Measurements from ENCODE around the gene SLC26A11.

Gene SLC26A11

DNA sequence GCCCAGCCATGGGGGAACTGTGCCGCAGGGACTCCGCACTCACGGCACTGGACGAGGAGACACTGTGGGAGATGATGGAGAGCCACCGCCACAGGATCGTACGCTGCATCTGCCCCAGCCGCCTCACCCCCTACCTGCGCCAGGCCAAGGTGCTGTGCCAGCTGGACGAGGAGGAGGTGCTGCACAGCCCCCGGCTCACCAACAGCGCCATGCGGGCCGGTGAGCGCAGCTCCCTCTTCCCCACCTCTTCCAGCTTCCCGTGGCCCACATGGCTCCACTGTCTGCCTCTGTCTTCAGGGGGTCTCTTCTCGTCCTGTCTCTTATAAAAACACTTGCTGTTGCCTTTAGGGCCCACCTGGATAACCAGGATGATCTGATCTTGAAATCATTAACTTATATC is 38.8 kb upstream of the SLC26A11 start:
- Histone ChIP-seq H3K27me3 (ENCODE audit: insufficient read depth, insufficient read length) (no peaks in the 10 kb centered on the region), H3K4me3 (ENCODE audit: insufficient read length, low read depth) (no peak overlapping the region), H3K9ac (ENCODE audit: insufficient read length, low read depth) (no peak overlapping the region), H3K9me3 (ENCODE audit: insufficient read depth, low read length) (no peaks in the 10 kb centered on the region), H3K36me3 (ENCODE audit: insufficient read depth, insufficient read length, low read length) (no peaks in the 10 kb centered on the region), H3K4me1 (ENCODE audit: insufficient read depth, insufficient read length) (peaks cover 15% of the 10 kb centered on the region)
- TF ChIP-seq SUZ12 (IDR thresholded peaks at IDR 0.05; ENCODE audit: extremely low read depth, insufficient read depth, insufficient read length) (no peak), ZNF274 (IDR thresholded peaks at IDR 0.05; ENCODE audit: low read depth, low read length) (no peak), YY1 (IDR thresholded peaks at IDR 0.05; ENCODE audit: insufficient read depth, insufficient read length) (no peak)
- no peak for DNase-seq (ENCODE audit: low read depth, low spot score)

DNA sequence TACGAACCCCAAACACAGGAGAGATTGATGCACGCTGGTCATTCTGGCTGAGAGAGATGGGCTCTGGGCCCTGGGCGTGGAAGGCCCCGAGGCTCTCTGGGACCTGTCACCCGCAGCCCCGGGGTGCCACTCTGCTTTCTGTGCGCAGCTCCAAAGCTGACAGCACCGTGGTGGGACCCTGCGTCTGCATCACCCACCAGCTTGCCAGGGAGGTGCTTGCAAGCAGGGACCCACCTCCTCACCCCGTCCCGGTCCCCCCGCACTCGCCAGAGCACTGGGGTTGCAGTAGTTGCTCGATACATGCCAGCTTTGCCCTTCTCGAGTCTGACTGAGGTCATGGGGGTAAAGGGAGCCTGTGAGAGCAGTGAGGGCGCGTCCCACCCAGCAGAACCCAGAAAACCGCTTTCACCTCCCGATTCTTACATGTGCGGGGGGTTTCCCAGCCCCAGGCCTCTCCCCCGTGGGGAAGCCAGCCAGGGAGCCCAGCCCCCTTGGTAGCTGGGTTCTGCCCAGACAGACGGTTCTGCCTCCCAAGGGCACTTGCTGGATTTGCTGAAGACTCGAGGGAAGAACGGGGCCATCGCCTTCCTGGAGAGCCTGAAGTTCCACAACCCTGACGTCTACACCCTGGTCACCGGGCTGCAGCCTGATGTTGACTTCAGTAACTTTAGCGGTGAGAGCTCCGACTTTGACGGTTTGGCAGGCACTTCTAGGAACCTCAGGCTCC is 37.9 kb upstream of the SLC26A11 start:
- Histone ChIP-seq H3K36me3 (ENCODE audit: insufficient read depth, insufficient read length, low read length) (no peaks in the 10 kb centered on the region), H3K4me3 (ENCODE audit: insufficient read length, low read depth) (no peak overlapping the region), H3K27me3 (ENCODE audit: insufficient read depth, insufficient read length) (no peaks in the 10 kb centered on the region), H3K9ac (ENCODE audit: insufficient read length, low read depth) (peak overlapping the region; percentile 23), H3K9me3 (ENCODE audit: insufficient read depth, low read length) (no peaks in the 10 kb centered on the region), H3K4me1 (ENCODE audit: insufficient read depth, insufficient read length) (peaks cover 18% of the 10 kb centered on the region)
- TF ChIP-seq ZNF274 (IDR thresholded peaks at IDR 0.05; ENCODE audit: low read depth, low read length): no peak
- no peak for TF ChIP-seq SUZ12 (IDR thresholded peaks at IDR 0.05; ENCODE audit: extremely low read depth, insufficient read depth, insufficient read length)
- TF ChIP-seq YY1 (IDR thresholded peaks at IDR 0.05; ENCODE audit: insufficient read depth, insufficient read length): no peak
- DNase-seq (ENCODE audit: low read depth, low spot score): no peak

DNA sequence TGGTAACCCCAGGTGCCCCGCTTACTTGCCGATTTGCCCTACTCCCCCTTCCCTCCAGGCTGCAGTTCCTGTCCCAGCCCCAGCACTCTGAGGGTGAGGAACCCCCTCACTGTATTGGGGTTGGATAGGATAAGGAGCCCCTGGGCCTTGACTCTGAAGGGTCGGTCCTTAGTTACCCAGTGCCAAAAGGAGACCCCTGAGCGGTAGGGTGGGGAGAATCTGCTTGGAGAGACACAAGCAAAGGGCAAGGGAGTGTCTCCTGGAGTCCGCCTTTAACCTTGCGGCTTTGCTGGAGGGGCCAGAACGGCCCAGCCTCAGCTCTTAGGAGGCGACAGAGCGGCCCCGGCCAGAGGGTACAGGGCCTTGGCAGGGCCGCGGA is 37.4 kb upstream of the SLC26A11 start:
- no peak for DNase-seq (ENCODE audit: low read depth, low spot score)

DNA sequence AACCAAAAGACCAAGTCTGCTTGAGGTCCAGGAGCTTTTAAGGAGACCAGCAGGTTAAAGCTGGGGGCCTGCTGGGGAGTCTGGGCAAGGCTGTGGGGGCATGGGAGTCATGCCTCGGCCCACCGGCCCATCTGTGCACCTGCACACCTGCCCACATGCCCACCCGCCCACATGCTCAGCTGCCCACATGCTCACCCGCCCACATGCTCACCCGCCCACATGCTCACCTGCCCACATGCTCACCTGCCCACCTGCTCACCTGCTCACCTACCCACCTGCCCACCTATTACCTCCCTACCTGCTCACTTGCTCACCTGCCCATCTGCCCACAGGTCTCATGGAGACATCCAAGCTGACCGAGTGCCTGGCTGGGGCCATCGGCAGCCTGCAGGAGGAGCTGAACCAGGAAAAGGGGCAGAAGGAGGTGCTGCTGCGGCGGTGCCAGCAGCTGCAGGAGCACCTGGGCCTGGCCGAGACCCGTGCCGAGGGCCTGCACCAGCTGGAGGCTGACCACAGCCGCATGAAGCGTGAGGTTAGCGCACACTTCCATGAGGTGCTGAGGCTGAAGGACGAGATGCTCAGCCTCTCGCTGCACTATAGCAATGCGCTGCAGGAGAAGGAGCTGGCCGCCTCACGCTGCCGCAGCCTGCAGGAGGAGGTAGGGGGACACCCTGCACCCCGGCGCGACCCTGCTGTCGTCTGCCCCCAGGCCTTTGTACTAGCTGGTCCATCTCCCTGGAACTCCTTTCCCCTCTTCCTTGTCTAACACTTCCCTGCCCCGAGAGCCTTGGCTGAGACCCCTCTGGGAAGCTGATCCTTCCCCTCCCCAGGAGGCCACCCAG is 36.4 kb upstream of the SLC26A11 start:
- Histone ChIP-seq H3K27me3 (ENCODE audit: insufficient read depth, insufficient read length) (no peaks in the 10 kb centered on the region), H3K9ac (ENCODE audit: insufficient read length, low read depth) (no peak overlapping the region)
- DNase-seq (ENCODE audit: low read depth, low spot score): no peak

More for the DNA sequence above, 37.4 kb upstream of the SLC26A11 start:
- Histone ChIP-seq H3K9me3 (ENCODE audit: insufficient read depth, low read length) (no peaks in the 10 kb centered on the region), H3K4me3 (ENCODE audit: insufficient read length, low read depth) (no peak overlapping the region), H3K9ac (ENCODE audit: insufficient read length, low read depth) (peak overlapping the region; percentile 23), H3K36me3 (ENCODE audit: insufficient read depth, insufficient read length, low read length) (no peaks in the 10 kb centered on the region), H3K27me3 (ENCODE audit: insufficient read depth, insufficient read length) (no peaks in the 10 kb centered on the region), H3K4me1 (ENCODE audit: insufficient read depth, insufficient read length) (peaks cover 20% of the 10 kb centered on the region)
- TF ChIP-seq ZNF274 (IDR thresholded peaks at IDR 0.05; ENCODE audit: low read depth, low read length): no peak
- TF ChIP-seq SUZ12 (IDR thresholded peaks at IDR 0.05; ENCODE audit: extremely low read depth, insufficient read depth, insufficient read length): no peak
- no peak for TF ChIP-seq YY1 (IDR thresholded peaks at IDR 0.05; ENCODE audit: insufficient read depth, insufficient read length)

DNA sequence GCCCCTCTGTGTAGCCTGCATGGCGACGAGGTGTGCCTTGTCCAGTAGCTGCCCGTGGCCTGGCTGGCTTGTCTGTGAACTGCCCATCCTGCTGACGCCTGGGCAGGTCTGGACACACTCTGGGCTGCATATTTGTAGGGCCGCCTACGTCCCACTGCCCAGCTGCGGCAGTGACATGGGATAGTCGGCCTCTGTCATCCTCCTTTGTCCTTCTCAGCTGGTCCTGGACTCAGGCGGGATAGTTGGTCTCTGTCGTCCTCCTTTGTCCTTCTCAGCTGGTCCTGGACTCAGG is 35.9 kb upstream of the SLC26A11 start:
- no peak for DNase-seq (ENCODE audit: low read depth, low spot score)
- TF ChIP-seq ZNF274 (IDR thresholded peaks at IDR 0.05; ENCODE audit: low read depth, low read length): no peak
- no peak for TF ChIP-seq SUZ12 (IDR thresholded peaks at IDR 0.05; ENCODE audit: extremely low read depth, insufficient read depth, insufficient read length)
- TF ChIP-seq YY1 (IDR thresholded peaks at IDR 0.05; ENCODE audit: insufficient read depth, insufficient read length): no peak

More for the DNA sequence above, 36.4 kb upstream of the SLC26A11 start:
- no peaks in the 10 kb centered on the region for H3K9me3 ChIP-seq (ENCODE audit: insufficient read depth, low read length)
- H3K4me3 ChIP-seq (ENCODE audit: insufficient read length, low read depth): no peak overlapping the region
- TF ChIP-seq ZNF274 (IDR thresholded peaks at IDR 0.05; ENCODE audit: low read depth, low read length): no peak
- no peak for TF ChIP-seq SUZ12 (IDR thresholded peaks at IDR 0.05; ENCODE audit: extremely low read depth, insufficient read depth, insufficient read length)
- TF ChIP-seq YY1 (IDR thresholded peaks at IDR 0.05; ENCODE audit: insufficient read depth, insufficient read length): no peak
- H3K36me3 ChIP-seq (ENCODE audit: insufficient read depth, insufficient read length, low read length): no peaks in the 10 kb centered on the region
- H3K4me1 ChIP-seq (ENCODE audit: insufficient read depth, insufficient read length): peaks cover 20% of the 10 kb centered on the region

DNA sequence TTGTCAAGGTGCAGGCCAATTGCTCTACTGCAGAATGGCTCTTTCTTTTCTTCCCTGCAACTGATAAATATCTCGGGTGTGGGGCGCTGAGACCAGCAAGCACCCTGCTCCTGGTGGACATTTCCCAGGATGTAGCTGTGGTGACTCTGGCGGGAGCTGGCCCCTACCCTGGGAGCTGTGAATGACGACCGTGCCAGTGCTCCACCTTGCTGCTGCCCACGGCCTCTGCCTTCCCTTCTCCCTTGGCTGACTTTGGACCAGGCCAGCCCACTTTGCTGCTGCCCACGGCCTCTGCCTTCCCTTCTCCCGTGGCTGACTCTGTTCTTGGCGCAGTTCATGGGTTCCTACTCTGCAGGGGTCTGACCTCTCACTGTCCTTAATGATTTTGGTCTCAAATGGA is 34.3 kb upstream of the SLC26A11 start:
- Histone ChIP-seq H3K9me3 (ENCODE audit: insufficient read depth, low read length) (no peaks in the 10 kb centered on the region), H3K4me3 (ENCODE audit: insufficient read length, low read depth) (no peak overlapping the region), H3K4me1 (ENCODE audit: insufficient read depth, insufficient read length) (peaks cover 20% of the 10 kb centered on the region), H3K9ac (ENCODE audit: insufficient read length, low read depth) (no peak overlapping the region), H3K27me3 (ENCODE audit: insufficient read depth, insufficient read length) (no peaks in the 10 kb centered on the region), H3K36me3 (ENCODE audit: insufficient read depth, insufficient read length, low read length) (no peaks in the 10 kb centered on the region)
- no peak for TF ChIP-seq YY1 (IDR thresholded peaks at IDR 0.05; ENCODE audit: insufficient read depth, insufficient read length)
- no peak for TF ChIP-seq SUZ12 (IDR thresholded peaks at IDR 0.05; ENCODE audit: extremely low read depth, insufficient read depth, insufficient read length)
- TF ChIP-seq ZNF274 (IDR thresholded peaks at IDR 0.05; ENCODE audit: low read depth, low read length): no peak
- DNase-seq (ENCODE audit: low read depth, low spot score): no peak

More for the DNA sequence above, 35.9 kb upstream of the SLC26A11 start:
- no peaks in the 10 kb centered on the region for H3K27me3 ChIP-seq (ENCODE audit: insufficient read depth, insufficient read length)
- peaks cover 20% of the 10 kb centered on the region for H3K4me1 ChIP-seq (ENCODE audit: insufficient read depth, insufficient read length)
- H3K4me3 ChIP-seq (ENCODE audit: insufficient read length, low read depth): no peak overlapping the region
- H3K9ac ChIP-seq (ENCODE audit: insufficient read length, low read depth): no peak overlapping the region
- no peaks in the 10 kb centered on the region for H3K36me3 ChIP-seq (ENCODE audit: insufficient read depth, insufficient read length, low read length)
- H3K9me3 ChIP-seq (ENCODE audit: insufficient read depth, low read length): no peaks in the 10 kb centered on the region

DNA sequence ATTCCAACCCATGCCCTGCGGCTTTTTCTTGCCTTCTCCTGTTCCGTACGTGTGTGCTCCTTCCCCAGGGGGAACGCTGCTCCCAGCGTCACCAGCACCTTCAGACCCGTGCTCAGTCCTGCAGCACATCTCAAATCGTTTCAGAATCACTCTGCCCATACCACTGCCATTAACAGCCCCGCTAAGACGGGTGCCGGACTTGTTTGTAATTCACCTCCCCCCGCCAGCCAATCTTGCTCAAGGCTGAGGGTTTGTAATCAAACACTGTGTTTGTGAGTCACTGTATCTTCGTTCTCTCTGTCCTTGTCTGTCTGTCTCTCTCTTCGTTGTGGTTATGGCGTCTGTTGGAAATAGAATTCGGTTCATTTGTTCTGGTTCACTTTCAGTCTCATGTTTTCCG is 33.1 kb upstream of the SLC26A11 start:
- Histone ChIP-seq H3K4me1 (ENCODE audit: insufficient read depth, insufficient read length) (peaks cover 29% of the 10 kb centered on the region), H3K27me3 (ENCODE audit: insufficient read depth, insufficient read length) (no peaks in the 10 kb centered on the region), H3K9ac (ENCODE audit: insufficient read length, low read depth) (no peak overlapping the region), H3K9me3 (ENCODE audit: insufficient read depth, low read length) (no peaks in the 10 kb centered on the region), H3K36me3 (ENCODE audit: insufficient read depth, insufficient read length, low read length) (no peaks in the 10 kb centered on the region), H3K4me3 (ENCODE audit: insufficient read length, low read depth) (no peak overlapping the region)
- no peak for DNase-seq (ENCODE audit: low read depth, low spot score)
- TF ChIP-seq ZNF274 (IDR thresholded peaks at IDR 0.05; ENCODE audit: low read depth, low read length): no peak
- no peak for TF ChIP-seq YY1 (IDR thresholded peaks at IDR 0.05; ENCODE audit: insufficient read depth, insufficient read length)
- no peak for TF ChIP-seq SUZ12 (IDR thresholded peaks at IDR 0.05; ENCODE audit: extremely low read depth, insufficient read depth, insufficient read length)

Data from NT2/D1 (cell line).